Measurements from ENCODE around the gene MORN5.

The MORN5 gene

DNA sequence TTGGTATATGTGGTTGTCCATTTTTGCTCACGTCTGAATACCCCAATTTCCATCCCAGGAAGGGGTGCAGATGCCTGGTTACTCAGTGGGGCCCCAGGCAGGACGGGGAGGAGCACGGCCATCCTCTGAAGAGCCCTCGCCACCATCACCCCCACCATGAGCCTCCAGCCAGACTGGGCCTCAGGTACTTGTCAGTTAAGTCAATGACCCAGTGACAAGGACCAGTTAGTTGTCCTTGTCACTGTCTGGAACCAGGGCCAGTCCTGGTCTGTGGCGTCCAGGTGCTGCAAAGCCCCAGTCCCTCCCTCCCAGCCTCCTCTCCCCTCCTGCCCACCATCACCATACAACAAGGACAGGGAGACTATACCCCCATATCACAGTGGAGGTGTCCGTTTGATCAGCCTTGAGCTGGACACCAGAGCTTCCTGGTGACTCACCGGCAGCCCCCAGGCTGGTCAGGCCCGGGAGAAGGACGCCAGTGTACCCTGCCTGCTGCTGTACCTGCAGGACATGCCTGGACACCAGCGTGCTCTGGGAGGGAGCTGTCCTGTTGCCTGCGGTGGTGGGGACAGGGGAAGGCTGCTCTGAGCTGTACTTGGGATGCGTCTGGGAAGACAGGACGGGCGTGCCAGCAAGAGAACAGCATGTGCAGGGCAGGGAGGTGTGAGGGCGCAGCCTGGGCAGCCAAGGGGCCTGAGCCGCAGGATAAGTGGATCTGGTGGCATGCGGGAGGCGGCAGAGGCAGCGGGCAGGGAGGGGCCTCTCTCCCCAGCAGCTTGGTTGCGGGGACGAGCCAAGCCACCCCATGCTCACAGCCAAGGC is 34.0 kb upstream of the MORN5 start:
- peak; percentile 51 for DNase-seq

GRCh38 chr9:122126331-122127261 is 33.1 kb upstream of the MORN5 start:
- peak; percentile 71 for DNase-seq

DNA sequence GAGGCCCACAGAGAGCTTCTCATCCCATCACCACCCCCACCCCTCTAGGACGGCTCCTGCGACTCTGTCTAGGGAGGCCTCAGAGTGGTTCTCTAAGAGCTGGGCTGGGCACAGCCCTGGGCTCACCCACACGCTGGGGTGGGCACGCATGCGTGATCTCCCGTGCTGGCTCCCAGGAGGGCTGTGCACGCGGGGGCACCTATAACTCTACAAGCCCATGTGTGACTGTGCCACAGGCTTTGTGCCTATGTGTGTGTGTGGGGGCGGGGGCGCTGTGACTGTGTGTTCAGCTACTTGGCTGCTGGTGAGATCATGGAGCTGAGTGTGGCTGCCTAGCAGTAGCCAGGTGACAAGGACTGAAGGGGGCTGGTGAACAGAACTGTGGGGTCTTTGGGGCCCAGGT is 32.3 kb upstream of the MORN5 start:
- no peak for DNase-seq

DNA sequence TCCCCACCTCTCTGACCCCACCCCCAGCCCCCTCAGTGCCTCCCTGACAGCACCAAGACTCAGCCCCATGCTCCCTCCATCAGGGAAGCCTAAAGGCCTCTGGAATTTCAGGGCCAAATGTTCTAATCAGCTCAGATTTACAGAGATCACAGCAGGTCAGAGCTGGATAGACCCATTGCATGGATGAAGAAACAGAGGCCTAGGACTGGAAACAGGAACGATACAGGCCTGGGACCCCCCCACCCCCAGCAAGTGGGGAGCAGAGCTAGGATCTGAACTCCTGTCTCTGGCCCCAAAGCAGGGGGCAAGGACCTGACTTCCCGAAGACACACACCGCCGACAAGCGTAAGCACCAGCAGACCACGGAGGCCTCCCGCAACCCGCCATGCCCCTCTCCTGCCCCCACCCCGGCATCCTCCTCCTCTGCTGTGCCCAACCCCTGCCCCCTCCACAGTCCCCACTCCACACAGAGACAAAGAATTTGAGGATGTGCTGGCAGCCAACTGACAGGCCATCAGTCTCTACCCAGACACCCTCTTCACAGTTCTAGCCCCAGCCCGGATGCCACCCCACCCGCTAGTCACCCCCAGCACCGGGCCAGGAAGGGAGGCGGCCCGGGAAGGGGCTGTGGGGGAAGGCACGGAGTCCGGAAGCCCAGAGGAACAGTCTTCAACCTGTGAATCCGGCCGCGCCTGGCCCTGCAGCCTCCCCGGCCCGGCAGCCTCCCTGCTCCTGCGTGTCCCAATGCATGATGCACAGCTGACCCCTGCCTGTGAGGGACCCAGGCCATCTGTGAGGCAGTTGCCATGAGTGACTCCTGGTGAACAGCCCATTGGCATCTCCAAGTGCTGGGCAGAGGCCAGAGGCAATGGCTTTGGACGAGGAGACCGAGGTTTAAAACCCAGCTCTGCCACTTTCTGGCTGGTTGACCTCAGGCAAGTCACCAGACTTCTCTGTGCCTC is 31.4 kb upstream of the MORN5 start:
- no peak for DNase-seq

DNA sequence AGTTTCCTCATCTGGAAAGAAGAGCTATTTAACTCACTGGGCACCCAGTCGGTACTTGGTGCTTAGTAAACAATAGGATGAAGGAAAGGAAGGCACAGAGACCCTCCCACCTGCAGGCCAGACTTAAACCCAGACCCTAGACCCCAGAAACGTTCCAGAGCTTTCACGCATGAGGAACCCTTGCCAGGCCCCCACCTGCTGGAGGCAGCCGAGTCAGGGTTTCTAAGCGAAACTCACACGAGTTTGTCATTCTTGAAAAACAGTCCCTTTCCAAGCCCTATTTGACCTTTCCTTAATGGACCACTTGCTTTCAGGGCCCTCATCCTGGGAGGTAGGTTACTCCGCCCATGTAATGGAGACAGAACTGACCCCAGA is 30.8 kb upstream of the MORN5 start:
- no peak for DNase-seq

GRCh38 chr9:122129969-122130368 is 29.7 kb upstream of the MORN5 start:
- DNase-seq = no peak

- DNase-seq = no peak
Measured at GRCh38 chr9:122130837-122131236, 28.9 kb upstream of the MORN5 start.

- peak; percentile 64 for DNase-seq
Measured at GRCh38 chr9:122131401-122132001, 28.2 kb upstream of the MORN5 start.

GRCh38 chr9:122132539-122132938 is 27.2 kb upstream of the MORN5 start:
- no peak for DNase-seq

GRCh38 chr9:122133263-122133983 is 26.3 kb upstream of the MORN5 start:
- no peak for DNase-seq

GRCh38 chr9:122133984-122134535 is 25.6 kb upstream of the MORN5 start:
- no peak for DNase-seq

GRCh38 chr9:122134822-122135528 is 24.7 kb upstream of the MORN5 start:
- DNase-seq = peak; percentile 71

- DNase-seq = no peak
Measured at GRCh38 chr9:122135529-122135859, 24.2 kb upstream of the MORN5 start.

DNA sequence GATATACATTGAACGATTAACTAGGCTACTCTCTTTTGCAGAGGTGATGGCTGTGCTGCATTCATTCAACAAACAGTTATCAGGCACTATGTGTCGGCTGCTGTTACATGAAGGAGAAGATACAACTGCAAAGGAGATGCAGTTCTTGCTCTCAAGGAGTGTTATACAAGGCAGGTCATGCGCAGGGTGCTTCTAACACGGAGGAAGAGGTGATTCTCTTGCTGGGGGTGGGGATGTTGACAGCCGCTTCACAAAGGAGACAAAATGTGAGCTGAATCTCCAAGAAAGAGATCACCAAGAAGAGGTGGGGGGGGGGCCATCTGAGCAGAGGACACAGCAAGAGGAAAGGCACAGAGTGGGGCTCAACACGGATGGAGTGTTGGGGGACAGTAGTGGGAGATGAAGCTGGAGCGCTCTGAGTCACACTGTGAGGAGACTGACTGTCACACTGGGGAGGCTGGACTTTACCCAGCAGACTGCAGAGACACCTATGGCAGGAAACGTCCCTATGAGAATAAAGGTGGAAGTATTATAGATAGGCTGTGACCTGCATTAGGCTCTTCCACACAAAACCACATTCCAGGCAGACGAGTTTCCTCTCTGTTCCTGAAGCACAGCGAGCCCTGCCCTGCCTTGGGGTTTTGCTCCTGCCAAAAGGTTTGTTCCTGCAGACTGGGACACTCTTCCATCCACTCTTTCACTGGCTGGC is 21.0 kb upstream of the MORN5 start:
- no peak for DNase-seq

DNA sequence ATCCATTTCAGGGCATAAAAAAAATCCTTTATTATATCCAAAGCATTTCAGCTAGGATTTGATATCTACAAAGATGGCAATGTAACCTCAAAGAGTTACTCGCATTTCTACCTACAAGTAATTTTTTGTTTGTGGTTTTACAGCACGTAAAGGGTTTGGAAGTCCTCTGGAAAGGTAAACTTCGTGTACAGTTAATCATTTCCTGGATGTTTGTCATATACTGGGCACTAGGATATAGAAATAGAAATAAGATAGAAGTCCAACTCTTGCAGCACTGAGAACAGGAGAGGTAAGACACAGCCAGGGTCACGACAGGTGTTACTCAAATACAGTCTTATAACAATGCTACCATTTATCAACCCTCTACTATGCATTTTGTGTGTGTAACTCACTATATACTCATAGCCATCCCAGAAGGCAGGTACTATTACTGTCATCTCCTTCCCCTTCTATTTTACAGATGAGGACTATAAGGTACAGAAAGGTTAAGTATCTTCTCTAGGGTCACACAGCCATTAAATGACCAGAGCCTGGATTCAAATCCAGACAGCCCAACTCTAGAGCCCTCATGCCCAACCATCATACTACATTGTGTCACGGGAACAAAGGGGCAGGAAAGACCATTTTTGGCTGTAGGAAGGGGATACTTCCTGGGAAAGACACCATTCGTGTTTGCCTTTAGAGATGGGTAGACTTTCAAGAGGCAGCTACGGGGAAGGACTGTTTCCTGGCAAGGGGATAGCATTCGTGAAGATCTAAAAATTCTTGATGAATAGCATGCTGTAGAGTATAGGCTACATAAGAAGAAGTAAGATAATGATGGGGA is 19.1 kb upstream of the MORN5 start:
- no peak for DNase-seq

- DNase-seq = no peak
Measured at GRCh38 chr9:122141671-122142070, 18.0 kb upstream of the MORN5 start.

DNA sequence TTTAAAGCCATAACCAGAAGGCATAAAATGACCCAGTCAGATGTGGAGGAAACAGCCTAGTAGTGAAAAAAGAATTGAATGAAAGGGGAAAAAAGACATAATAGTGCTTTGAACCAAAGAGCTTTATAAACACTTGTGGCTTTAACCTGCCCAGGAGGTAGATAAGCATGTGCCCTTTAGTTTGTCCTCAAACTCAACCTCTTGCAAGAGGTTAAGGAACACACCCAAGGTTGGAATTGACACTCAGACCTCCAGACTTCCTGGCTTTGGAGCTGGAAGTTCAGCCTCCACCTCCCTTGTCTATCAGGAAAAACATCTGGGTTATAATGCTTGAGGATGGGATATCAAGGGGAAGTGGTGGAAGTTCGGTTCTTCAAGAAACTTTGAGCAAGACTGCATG is 16.4 kb upstream of the MORN5 start:
- no peak for DNase-seq

GRCh38 chr9:122143876-122144405 is 15.8 kb upstream of the MORN5 start:
- no peak for DNase-seq
